Neural crest cell (in vitro differentiated cells): ENCODE data around the gene COL23A1. TPM values are rescaled to one million over a fixed set of nuclear protein-coding genes. Genes with fewer than 3 reads are reported as not detected.

ENCODE experiments used
- DNase-seq: peaks from one replicate; pipeline ENCODE4 v3.0.0; 2021; ENCODE audit warnings: low read depth, mixed read lengths, low spot score
- H3K27ac Mint-ChIP-seq: one replicate; pipeline ENCODE4 v1.8.0; 2021; ENCODE audit warnings: mild to moderate bottlenecking, mixed read lengths; ENCODE audit not compliant: unreplicated experiment
- H3K27me3 Mint-ChIP-seq: 2 replicates; pipeline ENCODE4 v1.8.0; 2021; ENCODE audit warnings: low read depth, mild to moderate bottlenecking, mixed read lengths
- H3K36me3 Mint-ChIP-seq: 2 replicates; pipeline ENCODE4 v1.8.0; 2021; ENCODE audit warnings: low read depth, mild to moderate bottlenecking, mixed read lengths
- H3K4me1 Mint-ChIP-seq: 2 replicates; pipeline ENCODE4 v1.8.0; 2021; ENCODE audit warnings: mixed read lengths
- H3K4me3 Mint-ChIP-seq: one replicate; pipeline ENCODE4 v1.8.0; 2021; ENCODE audit warnings: mild to moderate bottlenecking, mixed read lengths
- H3K9me3 Mint-ChIP-seq: 2 replicates; pipeline ENCODE4 v1.8.0; 2021; ENCODE audit warnings: mixed read lengths
- total RNA-seq: library from RNA; stranded (reverse); gene quantifications from 2 replicates; pipeline ENCODE4 v1.2.1, GENCODE V29; 2021
- TF ChIP-seq, protein P1 (sequence below): fragments of 200-600 bp; sonication (generic); conservative IDR thresholded peaks from 2 replicates; pipeline ENCODE4 v1.5.0; 2021; ENCODE audit warnings: antibody characterized with exemption, mild to moderate bottlenecking

COL23A1 gene
- total RNA-seq, 1 donor from 2014 or later, result 33.7 TPM

DNA sequence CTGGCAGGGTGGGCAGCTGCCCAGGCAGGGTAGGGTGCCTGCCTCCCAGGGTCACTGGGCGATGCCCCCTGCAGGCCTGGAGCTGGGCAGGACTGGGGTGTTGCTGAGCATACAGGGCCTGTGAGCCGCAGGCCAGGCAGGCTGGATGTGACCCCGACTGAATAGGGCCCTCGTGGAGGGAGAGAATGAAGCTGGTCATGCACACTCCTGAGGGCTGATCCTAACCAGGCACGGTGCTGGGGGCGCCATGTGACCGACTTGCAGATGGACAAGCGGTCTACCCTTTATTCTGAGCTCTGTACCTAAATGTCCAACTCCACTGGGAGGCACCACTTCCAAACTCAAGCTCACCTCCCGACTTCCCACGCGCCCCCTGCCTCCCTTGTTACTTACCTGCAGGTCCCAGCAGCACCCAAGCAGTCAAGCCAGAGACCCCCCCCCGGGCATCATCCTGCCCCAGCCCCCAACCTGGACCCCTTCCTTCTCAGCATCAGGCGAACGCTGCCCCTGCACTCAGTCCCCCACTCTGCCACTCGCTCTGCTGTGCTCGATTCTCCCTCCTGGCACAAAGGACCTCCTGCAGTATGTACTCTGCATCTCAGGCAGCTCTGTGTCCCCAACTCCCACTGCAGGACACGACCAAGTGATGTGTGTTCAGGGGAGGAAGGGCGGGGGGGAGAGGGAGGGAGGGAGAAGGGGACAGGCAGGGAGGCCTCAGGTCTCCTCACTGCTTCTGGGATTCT is 280.8 kb downstream of the COL23A1 start:
- H3K9me3 Mint-ChIP-seq, result peaks cover 3% of the 10 kb centered on the region
- DNase-seq, result no peak
- peaks cover 37% of the 10 kb centered on the region for H3K4me1 Mint-ChIP-seq
- no peak overlapping the region for H3K4me3 Mint-ChIP-seq
- H3K36me3 Mint-ChIP-seq, result peaks cover 4% of the 10 kb centered on the region
- no peak overlapping the region for H3K27ac Mint-ChIP-seq
- TF ChIP-seq, protein P1, sequence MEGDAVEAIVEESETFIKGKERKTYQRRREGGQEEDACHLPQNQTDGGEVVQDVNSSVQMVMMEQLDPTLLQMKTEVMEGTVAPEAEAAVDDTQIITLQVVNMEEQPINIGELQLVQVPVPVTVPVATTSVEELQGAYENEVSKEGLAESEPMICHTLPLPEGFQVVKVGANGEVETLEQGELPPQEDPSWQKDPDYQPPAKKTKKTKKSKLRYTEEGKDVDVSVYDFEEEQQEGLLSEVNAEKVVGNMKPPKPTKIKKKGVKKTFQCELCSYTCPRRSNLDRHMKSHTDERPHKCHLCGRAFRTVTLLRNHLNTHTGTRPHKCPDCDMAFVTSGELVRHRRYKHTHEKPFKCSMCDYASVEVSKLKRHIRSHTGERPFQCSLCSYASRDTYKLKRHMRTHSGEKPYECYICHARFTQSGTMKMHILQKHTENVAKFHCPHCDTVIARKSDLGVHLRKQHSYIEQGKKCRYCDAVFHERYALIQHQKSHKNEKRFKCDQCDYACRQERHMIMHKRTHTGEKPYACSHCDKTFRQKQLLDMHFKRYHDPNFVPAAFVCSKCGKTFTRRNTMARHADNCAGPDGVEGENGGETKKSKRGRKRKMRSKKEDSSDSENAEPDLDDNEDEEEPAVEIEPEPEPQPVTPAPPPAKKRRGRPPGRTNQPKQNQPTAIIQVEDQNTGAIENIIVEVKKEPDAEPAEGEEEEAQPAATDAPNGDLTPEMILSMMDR, result no peak
- no peaks in the 10 kb centered on the region for H3K27me3 Mint-ChIP-seq

DNA sequence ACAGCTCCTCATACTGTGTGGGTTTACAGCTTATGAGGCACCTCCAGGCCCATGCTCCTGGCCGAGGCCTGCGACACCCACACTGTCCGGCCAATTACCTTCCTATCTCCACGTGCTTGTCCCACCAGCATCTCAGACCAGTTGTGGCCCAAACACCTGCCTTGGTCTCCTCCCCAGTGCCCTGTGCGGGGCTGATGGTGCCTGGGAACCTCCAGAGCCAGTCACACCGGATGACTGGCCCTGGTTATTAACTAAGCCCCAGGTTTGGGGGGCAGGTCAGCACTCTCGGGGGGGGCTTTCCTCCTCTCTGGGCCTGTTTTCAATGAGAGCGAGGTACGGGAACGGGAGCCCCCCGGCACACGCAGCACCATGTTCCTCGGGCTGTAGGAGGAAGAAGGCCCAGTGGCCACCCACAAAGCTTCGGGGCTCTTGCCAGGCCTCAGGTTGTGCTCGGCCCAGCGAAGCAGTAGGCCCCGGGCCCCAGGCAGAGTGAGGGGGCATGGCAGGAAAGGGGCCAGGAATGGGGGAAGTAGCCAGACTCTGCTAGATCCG is 281.6 kb downstream of the COL23A1 start:
- no peak for DNase-seq
- Mint-ChIP-seq H3K27ac (peak overlapping the region; percentile 94), H3K9me3 (peaks cover 3% of the 10 kb centered on the region), H3K36me3 (peaks cover 4% of the 10 kb centered on the region), H3K4me3 (no peak overlapping the region), H3K27me3 (no peaks in the 10 kb centered on the region), H3K4me1 (peaks cover 41% of the 10 kb centered on the region)
- TF ChIP-seq, protein P1, result no peak

DNA sequence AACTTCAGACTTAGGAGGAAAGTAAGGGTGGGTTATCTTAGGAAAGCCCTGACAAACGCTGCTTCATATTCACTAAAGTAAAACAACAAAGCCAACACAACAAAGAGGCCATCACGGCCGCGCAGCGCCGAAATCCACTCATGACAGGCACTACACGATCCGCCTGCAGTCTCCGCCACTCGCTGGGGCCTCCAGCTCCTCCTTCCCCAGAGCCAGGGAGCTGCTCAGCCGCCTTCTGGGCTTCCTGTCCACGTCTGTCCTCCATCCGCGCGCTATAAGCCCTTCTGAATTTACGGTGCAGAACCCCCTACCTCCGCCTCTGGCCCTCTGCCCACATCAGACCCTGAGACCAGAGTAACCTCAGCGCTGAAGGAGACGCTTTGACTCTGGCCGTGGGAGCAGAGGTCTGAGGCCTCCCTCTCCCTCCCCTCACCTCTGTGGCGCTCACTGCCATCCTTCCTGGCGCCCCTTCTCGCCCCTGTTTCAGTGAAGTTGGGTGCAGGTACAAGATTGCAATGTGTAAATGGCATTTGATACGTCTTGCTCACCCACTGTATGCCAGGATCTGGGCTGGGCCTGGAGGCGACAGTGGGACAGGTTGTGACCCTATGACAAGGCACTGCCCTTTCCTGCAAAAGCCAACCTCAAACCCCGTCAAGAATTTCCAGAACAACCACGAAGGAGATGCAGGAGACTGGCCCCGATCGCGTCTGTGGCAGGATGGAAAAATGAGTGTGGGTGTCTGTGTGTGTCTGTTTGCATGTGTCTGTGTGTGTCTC is 282.7 kb downstream of the COL23A1 start:
- Mint-ChIP-seq H3K27ac (peak overlapping the region; percentile 93), H3K27me3 (no peaks in the 10 kb centered on the region), H3K4me3 (no peak overlapping the region), H3K36me3 (peaks cover 4% of the 10 kb centered on the region), H3K9me3 (peaks cover 3% of the 10 kb centered on the region), H3K4me1 (peaks cover 42% of the 10 kb centered on the region)
- TF ChIP-seq, protein P1, result no peak
- no peak for DNase-seq

DNA sequence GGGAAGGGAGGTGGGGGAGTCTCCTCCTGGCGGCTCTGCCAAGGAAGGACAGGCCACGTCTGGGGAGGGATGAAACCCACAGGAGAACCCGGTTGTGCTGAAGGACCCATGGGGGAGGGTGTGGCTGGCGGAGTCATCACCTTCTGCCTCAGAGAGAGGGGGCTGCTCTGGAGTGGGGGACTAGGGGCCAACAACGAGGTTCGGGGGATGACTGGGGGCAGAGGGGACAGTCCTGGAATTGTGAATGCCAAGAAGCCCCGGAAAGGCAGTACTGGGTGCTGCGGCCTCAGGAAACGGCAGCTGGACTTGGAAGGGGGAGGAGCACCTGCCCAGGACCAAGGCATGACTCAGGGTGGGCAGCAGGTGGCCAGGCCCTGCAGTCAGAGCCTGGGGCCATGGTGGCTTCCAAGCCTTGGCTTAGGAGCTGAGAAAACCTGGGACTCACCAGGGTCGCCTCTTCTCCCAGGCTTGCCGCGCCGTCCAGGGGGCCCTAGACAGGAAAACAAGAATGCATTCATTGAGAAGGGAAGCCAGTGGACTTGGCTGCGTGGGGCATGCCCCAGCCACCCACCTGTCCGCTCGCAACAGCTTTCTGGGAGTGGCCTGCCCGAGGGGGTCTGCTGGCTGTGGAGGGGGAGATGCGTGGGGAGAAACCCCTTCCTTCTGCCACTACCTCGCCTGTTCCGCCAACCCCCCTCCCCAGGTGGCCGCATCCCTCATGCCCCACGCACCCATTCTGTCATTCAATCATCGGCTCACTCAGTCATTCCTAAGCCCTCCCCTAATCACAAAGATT is 283.6 kb downstream of the COL23A1 start:
- Mint-ChIP-seq H3K27ac (no peak overlapping the region), H3K27me3 (no peaks in the 10 kb centered on the region), H3K36me3 (peaks cover 6% of the 10 kb centered on the region), H3K9me3 (peaks cover 3% of the 10 kb centered on the region), H3K4me3 (no peak overlapping the region), H3K4me1 (peaks cover 43% of the 10 kb centered on the region)
- no peak for DNase-seq
- TF ChIP-seq, protein P1, result no peak

DNA sequence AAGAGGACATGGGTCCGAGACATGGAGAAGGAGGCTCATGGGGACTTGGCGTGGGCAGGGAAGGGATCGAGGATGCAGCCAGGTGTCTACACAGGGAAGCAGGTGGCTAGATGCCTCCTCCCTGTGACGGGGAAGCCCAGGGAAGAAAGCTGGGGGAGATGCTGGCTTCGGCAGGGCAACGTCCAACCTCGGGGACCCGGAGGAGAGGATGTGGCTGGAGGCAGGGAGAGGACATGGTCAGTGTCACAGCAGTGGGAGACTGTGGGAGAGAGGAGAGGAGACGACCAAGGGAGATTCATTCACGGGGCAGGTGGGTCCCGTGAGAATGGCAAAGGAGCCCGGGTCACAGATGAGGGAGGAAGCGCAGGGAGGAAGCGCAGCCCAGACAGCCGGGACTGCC is 284.4 kb downstream of the COL23A1 start:
- peaks cover 13% of the 10 kb centered on the region for H3K36me3 Mint-ChIP-seq
- DNase-seq, result no peak
- no peak overlapping the region for H3K4me3 Mint-ChIP-seq
- peaks cover 43% of the 10 kb centered on the region for H3K4me1 Mint-ChIP-seq
- H3K27ac Mint-ChIP-seq, result peak overlapping the region; percentile 35
- H3K27me3 Mint-ChIP-seq, result no peaks in the 10 kb centered on the region
- H3K9me3 Mint-ChIP-seq, result peaks cover 9% of the 10 kb centered on the region
- TF ChIP-seq, protein P1, result no peak
